IPS-15b (cell line): ENCODE data around the gene PLA2G7.
"Not testable (repeated sequence)": the region's sequence is repeated elsewhere in the genome, so short reads cannot be mapped to it uniquely, and the experiment has no call there.

Experiments used
- H3K27me3 ChIP-seq: one replicate; pipeline ENCODE4 v1.6.1; 2013; ENCODE audit warnings: low read length; ENCODE audit not compliant: control insufficient read depth, insufficient read depth
- H3K36me3 ChIP-seq: one replicate; pipeline ENCODE4 v1.6.1; 2013; ENCODE audit warnings: low read length; ENCODE audit not compliant: control insufficient read depth, insufficient read depth
- H3K4me1 ChIP-seq: one replicate; pipeline ENCODE4 v1.6.1; 2013; ENCODE audit warnings: mild to moderate bottlenecking, low read length; ENCODE audit not compliant: control insufficient read depth, insufficient read depth
- H3K4me3 ChIP-seq: one replicate; pipeline ENCODE4 v1.5.1; 2013; ENCODE audit warnings: low read depth, low read length
- H3K9ac ChIP-seq: one replicate; pipeline ENCODE4 v1.6.1; 2013; ENCODE audit warnings: low read depth, mild to moderate bottlenecking, low read length
- H3K9me3 ChIP-seq: one replicate; pipeline ENCODE4 v1.6.1; 2013; ENCODE audit warnings: mild to moderate bottlenecking, low read length; ENCODE audit not compliant: control insufficient read depth, insufficient read depth

Gene PLA2G7

DNA sequence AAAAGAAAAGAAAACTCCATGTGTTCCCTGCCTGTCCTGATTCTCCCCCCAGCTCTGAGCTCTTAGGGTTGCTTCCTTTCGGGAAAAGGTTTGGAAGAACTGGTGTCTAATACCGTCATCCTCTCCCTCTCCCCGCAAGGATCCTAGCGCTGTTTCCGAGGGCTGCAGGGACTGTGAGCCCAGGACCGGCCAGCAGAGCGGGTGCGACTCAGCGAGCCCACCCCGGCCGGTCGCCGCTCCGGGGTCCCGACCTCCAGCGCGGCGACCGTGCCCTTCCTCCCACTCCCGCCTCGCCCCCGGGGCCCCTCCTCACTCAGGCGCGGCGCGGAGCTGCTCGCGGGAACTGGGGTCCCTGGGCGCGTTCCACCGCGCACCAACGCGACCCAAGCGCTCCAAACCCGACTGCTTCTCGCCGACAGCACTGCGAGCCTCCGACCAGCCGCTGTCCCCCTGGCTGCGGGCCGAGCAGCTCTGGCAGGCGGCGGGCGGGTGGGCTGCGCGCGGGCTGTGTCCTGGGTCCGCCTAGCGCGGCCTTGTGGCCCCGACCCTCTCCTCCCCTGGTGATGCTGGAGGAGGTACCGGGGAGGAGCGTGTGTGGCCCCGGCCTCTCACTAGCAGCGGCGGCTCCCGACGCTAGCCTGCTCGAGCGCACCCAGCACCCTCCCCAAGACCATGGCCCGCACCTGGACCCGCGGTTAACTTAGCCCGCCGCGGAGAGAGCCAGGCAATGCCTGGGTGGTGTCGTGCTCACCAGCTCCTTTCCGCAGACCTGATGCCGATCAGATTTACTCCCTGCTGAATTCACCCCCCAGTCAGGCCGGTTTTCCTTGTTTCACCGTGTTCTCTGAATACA is at the start of gene PLA2G7:
Gene PLA2G7, minus strand, starts transcription at position 509 of the 853 bp plus-strand sequence. CDS start 12,484 bp downstream, outside the sequence.
- H3K9ac ChIP-seq = peak within 1 kb of the TSS; percentile 56
- no peaks in the 10 kb centered on the region for H3K36me3 ChIP-seq
- peaks cover 26% of the 10 kb centered on the region for H3K27me3 ChIP-seq
- H3K9me3 ChIP-seq = no peaks in the 10 kb centered on the region
- peak within 1 kb of the TSS; percentile 69 for H3K4me3 ChIP-seq
- H3K4me1 ChIP-seq = peaks cover 5% of the 10 kb centered on the region

DNA sequence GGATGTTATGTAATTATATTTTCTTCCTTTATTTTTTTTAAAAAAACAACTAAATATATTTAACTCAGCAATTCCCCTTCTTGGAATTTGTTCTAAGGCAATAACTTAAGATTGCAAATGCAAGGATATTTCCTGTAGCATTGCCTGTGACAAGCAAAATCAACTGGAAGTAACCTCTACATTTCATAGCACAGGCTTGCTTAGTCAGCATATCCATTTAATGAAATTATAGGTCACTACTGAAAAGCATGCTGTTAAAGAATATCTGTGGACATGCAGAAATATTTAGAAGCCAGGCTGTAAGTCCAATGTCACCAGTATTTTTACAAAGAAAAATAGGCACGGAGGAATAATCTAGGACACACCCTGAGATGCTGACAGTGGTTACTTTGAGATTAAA is 49.4 kb upstream of the PLA2G7 start:
- Histone ChIP-seq H3K4me3 (no peak overlapping the region), H3K4me1 (no peaks in the 10 kb centered on the region), H3K9me3 (no peaks in the 10 kb centered on the region), H3K27me3 (no peaks in the 10 kb centered on the region), H3K36me3 (no peaks in the 10 kb centered on the region), H3K9ac (no peak overlapping the region)

DNA sequence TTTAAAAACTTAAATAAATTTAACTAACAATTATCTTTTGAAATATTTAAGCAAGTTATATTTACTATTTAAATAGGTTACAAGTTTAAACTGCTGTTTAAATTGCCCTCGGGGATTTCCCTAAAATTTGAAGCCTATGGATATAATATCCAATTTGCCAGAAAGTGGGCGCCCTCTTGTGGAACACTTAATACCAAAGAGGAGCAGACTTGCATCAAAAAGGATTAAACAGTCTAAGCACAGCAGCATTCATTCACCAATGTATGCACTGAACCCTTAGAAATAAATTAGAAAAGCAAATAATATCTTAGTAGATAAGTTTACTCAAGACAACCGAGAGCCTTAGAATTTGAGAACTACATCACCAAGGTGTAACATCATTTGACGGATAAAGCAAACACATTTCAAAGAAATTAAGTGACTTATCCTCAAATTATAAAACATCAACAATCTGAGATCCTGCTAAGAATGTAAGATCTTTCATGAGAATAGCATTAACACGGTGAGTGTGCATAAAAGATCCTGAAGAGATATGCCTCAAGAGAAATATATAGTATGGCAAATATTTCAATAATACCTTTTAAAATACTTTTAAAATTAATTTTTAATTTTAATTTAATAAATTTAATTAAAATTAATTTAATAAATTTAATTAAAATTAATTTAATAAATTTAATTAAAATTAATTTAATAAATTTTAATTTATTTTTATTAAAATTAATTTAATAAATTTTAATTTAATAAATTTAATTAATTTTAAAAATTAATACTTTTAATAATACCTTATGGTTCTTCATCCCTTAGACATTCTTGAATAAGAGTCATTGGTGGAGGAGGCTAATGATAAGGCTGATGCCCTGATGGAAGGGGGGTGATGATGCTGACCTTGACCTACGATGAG is 46.6 kb upstream of the PLA2G7 start:
- H3K4me3 ChIP-seq = no peak overlapping the region
- no peak overlapping the region for H3K9ac ChIP-seq
- no peaks in the 10 kb centered on the region for H3K27me3 ChIP-seq
- no peaks in the 10 kb centered on the region for H3K36me3 ChIP-seq
- no peaks in the 10 kb centered on the region for H3K4me1 ChIP-seq
- no peaks in the 10 kb centered on the region for H3K9me3 ChIP-seq

DNA sequence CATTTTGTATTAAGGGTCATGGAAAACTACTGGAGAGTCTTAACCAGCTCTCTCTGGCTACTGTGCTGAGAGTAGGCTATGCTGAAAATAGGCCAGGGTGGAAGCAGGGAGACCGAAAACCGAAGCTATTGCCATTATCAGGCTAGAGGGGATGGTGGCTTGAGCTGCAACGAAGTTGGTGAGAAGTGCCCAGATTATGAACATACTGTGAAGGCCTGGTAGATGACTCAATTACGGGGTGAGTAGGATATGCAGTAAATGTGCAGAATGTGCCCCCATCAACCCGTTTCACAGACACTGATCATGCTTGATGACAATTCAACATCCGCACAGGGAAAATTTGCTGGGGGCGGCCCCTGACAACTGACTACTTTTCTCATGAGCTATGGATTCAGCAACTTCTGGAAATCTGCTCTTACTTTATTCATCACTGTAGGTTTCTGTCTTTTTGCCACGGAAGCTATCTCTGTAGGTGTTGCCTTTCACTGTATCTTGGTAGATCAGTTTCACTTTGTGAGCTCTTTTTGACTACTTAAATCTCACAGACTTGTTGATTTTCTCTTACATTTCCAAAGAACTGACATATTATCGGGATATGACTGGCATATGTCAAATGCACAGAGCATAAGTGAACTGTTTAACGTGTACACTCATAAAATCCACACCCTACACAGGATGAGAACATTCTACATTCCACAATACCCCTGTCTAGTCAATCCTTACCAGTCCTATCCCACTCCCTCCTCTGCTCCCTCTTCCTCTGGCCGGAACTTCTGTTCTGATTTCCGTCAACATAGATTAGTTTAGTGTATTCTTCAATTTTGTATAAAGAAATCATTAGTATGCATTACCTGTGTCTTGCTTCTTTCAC is 42.5 kb upstream of the PLA2G7 start:
- H3K4me3 ChIP-seq = no peak overlapping the region
- H3K9ac ChIP-seq = no peak overlapping the region

DNA sequence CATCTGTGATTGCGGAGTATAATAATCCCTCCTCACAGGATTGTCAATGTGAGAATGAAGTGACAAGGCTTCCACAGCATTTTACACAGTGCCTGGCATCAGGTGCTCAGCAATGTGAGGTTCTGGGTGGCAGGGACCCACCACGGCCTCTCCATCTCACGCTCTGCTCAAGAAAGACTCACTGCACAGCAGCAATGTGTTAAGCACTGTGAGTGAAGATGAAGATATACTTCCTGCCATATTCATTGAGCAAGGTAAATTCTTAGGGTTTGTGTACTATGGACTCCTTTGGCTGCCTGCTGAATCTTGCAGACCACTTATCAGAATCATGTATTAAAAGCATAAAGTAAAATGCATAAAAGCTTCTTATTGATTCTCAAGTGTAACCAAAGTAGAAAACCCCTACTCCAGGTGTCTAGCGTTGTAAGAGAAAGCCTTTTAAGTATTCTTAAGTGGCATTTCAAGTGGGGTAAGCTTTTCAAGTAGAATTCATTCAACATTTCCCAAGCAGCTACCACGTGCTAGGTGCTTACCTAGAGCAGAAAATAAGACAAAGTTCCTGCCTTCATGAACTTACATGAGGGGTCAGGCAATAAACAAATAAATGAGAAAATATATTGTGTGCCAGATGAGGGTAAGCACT is 41.0 kb upstream of the PLA2G7 start:
- no peak overlapping the region for H3K9ac ChIP-seq
- H3K9me3 ChIP-seq = no peaks in the 10 kb centered on the region
- H3K4me1 ChIP-seq = no peaks in the 10 kb centered on the region
- no peaks in the 10 kb centered on the region for H3K27me3 ChIP-seq
- H3K36me3 ChIP-seq = no peaks in the 10 kb centered on the region
- no peak overlapping the region for H3K4me3 ChIP-seq

More for the DNA sequence above, 42.5 kb upstream of the PLA2G7 start:
- H3K4me1 ChIP-seq = no peaks in the 10 kb centered on the region
- H3K36me3 ChIP-seq = no peaks in the 10 kb centered on the region
- no peaks in the 10 kb centered on the region for H3K9me3 ChIP-seq
- no peaks in the 10 kb centered on the region for H3K27me3 ChIP-seq

- not testable (repeated sequence) for H3K9me3 ChIP-seq, H3K4me3 ChIP-seq, H3K9ac ChIP-seq, H3K36me3 ChIP-seq, H3K27me3 ChIP-seq, H3K4me1 ChIP-seq
Measured at GRCh38 chr6:46774736-46775135, 39.6 kb upstream of the PLA2G7 start.

DNA sequence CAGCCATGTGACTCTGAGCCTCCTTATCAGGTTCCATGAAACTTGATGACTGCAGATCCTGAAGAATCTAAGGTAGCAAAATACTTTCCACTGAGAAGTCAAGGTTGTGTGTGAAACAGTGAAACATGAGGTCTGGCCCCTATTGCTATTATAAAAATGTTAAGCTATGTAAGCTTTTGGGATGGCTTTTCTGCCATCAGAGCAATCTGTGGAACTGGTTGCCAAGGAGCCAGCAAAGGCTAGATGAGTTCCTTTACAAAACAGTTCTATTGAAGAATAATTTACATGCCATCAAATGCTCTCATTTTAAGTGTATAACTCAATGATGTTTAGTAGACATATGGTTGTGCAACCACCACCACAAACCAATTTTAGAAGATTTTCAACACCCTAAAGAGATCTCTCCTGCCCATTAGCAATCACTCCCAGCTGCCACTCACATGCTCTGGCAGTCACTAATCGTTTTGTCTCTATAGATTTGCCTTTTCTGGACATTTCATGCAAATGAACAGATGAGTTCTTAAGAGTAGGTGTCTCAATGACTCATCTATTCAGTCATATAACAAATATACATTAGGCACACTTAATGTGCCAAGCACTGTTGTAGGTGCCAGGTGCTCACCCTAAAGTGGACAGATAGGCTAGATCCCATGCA is 38.2 kb upstream of the PLA2G7 start:
- no peaks in the 10 kb centered on the region for H3K27me3 ChIP-seq
- no peaks in the 10 kb centered on the region for H3K36me3 ChIP-seq
- H3K4me1 ChIP-seq = no peaks in the 10 kb centered on the region
- no peak overlapping the region for H3K9ac ChIP-seq
- H3K4me3 ChIP-seq = no peak overlapping the region
- H3K9me3 ChIP-seq = no peaks in the 10 kb centered on the region

DNA sequence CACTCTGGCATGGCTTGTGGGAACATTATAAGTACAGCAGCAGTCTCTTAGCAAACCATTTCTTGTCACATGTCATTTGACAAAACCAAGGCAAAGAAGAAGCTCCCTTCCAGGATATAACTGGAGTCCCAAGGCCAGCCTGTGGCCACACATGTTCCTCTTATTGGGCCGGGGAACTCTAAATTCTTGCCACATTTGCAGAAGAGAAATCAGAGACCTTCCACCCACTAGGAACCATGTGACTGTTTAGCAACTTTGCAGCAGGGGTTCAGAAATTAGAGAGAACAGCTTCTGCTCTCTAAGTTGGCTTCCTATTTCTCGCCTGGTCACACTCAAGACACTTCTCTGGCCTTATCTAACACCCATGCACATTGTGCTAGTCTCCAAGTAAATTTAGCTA is 37.6 kb upstream of the PLA2G7 start:
- Histone ChIP-seq H3K4me1 (no peaks in the 10 kb centered on the region), H3K36me3 (no peaks in the 10 kb centered on the region), H3K9ac (no peak overlapping the region)

DNA sequence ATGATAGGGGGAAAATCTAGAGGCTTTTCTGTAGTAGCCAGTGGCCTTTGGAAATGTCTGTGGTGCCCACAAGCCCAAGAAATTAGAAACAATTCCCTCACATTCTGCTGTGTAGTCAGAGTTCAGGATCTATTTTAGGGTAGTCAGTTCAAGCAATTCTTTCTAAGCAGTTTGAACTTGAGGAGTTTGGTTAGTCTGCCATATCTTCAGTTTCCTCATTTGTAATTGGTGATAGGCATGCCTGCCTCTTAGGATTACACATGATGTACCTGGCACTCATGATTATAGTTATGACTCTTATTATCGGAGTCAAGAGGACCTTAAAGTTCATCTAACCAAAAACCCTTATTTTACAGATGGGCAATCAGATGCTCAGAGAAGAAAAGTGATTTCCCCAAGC is 36.8 kb upstream of the PLA2G7 start:
- Histone ChIP-seq H3K4me3 (no peak overlapping the region), H3K4me1 (no peaks in the 10 kb centered on the region), H3K9me3 (no peaks in the 10 kb centered on the region), H3K9ac (no peak overlapping the region), H3K36me3 (no peaks in the 10 kb centered on the region), H3K27me3 (no peaks in the 10 kb centered on the region)

More for the DNA sequence above, 37.6 kb upstream of the PLA2G7 start:
- no peaks in the 10 kb centered on the region for H3K27me3 ChIP-seq
- no peaks in the 10 kb centered on the region for H3K9me3 ChIP-seq
- H3K4me3 ChIP-seq = no peak overlapping the region

GRCh38 chr6:46764961-46765360 is 29.8 kb upstream of the PLA2G7 start:
- H3K27me3 ChIP-seq = no peaks in the 10 kb centered on the region
- H3K4me1 ChIP-seq = no peaks in the 10 kb centered on the region
- no peak overlapping the region for H3K4me3 ChIP-seq
- H3K9ac ChIP-seq = no peak overlapping the region
- no peaks in the 10 kb centered on the region for H3K36me3 ChIP-seq
- H3K9me3 ChIP-seq = no peaks in the 10 kb centered on the region
